MCF 10A (cell line): Measurements from ENCODE around the gene CAMK2B. TPM values are rescaled to one million over a fixed set of nuclear protein-coding genes. Genes with fewer than 3 reads are reported as not detected.
A peak's percentile ranks its signal among the peaks of the same experiment; 100 is the strongest.

ENCODE experiments used
- BruUV-seq: library from RNA; stranded (reverse); fragments of 400-500 nt; replicated peaks from 2 replicates; lab custom pipeline; 2021; lab: Mats Ljungman, UMichigan
- CTCF ChIA-PET: fragments of 300-600 bp; sonication (Branson Sonifier 250); formaldehyde crosslinking; extraction: SDS; loops from one replicate; lab custom pipeline; 2021; ENCODE audit warnings: antibody characterized with exemption, inconsistent platforms; lab: Yijun Ruan, JAX
- POLR2A ChIA-PET: fragments of 300-600, 350-650 bp; sonication (Branson Sonifier 250); formaldehyde crosslinking; extraction: SDS; loops from one replicate; lab custom pipeline; 2020; ENCODE audit warnings: antibody characterized with exemption, inconsistent platforms; lab: Yijun Ruan, JAX
- DNase-seq: peaks from one replicate; pipeline ENCODE4 v3.0.0-alpha.2; 2018; ENCODE audit not compliant: unreplicated experiment
- H3K27ac Mint-ChIP-seq: one replicate; pipeline ENCODE4 v1.8.0; 2022; ENCODE audit warnings: mild to moderate bottlenecking, low read depth, mixed read lengths; ENCODE audit not compliant: unreplicated experiment
- H3K27me3 Mint-ChIP-seq: one replicate; pipeline ENCODE4 v1.8.0; 2022; ENCODE audit warnings: mixed read lengths; ENCODE audit not compliant: insufficient read depth, unreplicated experiment
- H3K36me3 Mint-ChIP-seq: one replicate; pipeline ENCODE4 v1.8.0; 2022; ENCODE audit warnings: mild to moderate bottlenecking, moderate library complexity, mixed read lengths; ENCODE audit not compliant: insufficient read depth, unreplicated experiment
- H3K4me1 Mint-ChIP-seq: one replicate; pipeline ENCODE4 v1.8.0; 2022; ENCODE audit warnings: mixed read lengths; ENCODE audit not compliant: insufficient read depth, unreplicated experiment
- H3K4me3 Mint-ChIP-seq: one replicate; pipeline ENCODE4 v1.8.0; 2022; ENCODE audit warnings: mild to moderate bottlenecking, moderate library complexity, mixed read lengths; ENCODE audit not compliant: unreplicated experiment
- H3K9me3 Mint-ChIP-seq: one replicate; pipeline ENCODE4 v1.8.0; 2022; ENCODE audit warnings: mixed read lengths; ENCODE audit not compliant: unreplicated experiment
- CTCF ChIP-seq: fragments of 200-600 bp; IDR thresholded peaks from one replicate; pipeline ENCODE4 v1.8.0; 2022; ENCODE audit warnings: antibody characterized with exemption, mild to moderate bottlenecking; ENCODE audit not compliant: unreplicated experiment
- intact Hi-C: fragments of 100-400 bp; cut with micrococcal nuclease; formaldehyde crosslinking; loops from 2 replicates; pipeline ENCODE4 v1.14.1; 2022
- total RNA-seq: library from RNA; stranded (reverse); gene quantifications from 2 replicates; pipeline ENCODE4 v1.2.3, GENCODE V29; 2022

The CAMK2B gene
- total RNA-seq, 1 experiment from 2014 or later = 1.8 TPM

GRCh38 chr7:44307301-44307900, 18.0 kb downstream of the CAMK2B start:
- CTCF ChIA-PET = interaction anchor here (0.9 to 1.4 kb wide), 3 partner anchors 42 to 67 kb away, joined by 3 to 6 read pairs (median 5); no protein-coding TSS in a partner anchor
- no peaks in the 10 kb centered on the region for H3K27me3 Mint-ChIP-seq

GRCh38 chr7:44306606-44307005, 18.8 kb downstream of the CAMK2B start:
- no TSS peak for BruUV-seq
- intact Hi-C loops = loop anchor here (1.0 kb wide), 1 partner anchor 65 kb away; no protein-coding TSS in a partner anchor
- ChIA-PET CTCF (no interaction called here), POLR2A (no interaction called here)
- DNase-seq = no peak
- no peak for TF ChIP-seq CTCF
- Mint-ChIP-seq H3K4me1 (peaks cover 10% of the 10 kb centered on the region), H3K36me3 (peaks cover 7% of the 10 kb centered on the region), H3K9me3 (no peaks in the 10 kb centered on the region), H3K27me3 (no peaks in the 10 kb centered on the region), H3K4me3 (no peak overlapping the region), H3K27ac (no peak overlapping the region)

More at GRCh38 chr7:44307301-44307900, 18.0 kb downstream of the CAMK2B start:
- Mint-ChIP-seq H3K4me3 (no peak overlapping the region), H3K4me1 (peaks cover 10% of the 10 kb centered on the region), H3K27ac (peak overlapping the region; percentile 64), H3K9me3 (no peaks in the 10 kb centered on the region), H3K36me3 (peaks cover 7% of the 10 kb centered on the region)
- peak; percentile 29 for TF ChIP-seq CTCF
- no TSS peak for BruUV-seq
- peak; percentile 76 for DNase-seq
- intact Hi-C loops = loop anchor here (1.0 kb wide), 1 partner anchor 66 kb away; no protein-coding TSS in a partner anchor
- POLR2A ChIA-PET = interaction anchor here (1.2 kb wide), 1 partner anchor 12 kb away, joined by 4 read pairs; no protein-coding TSS in a partner anchor

- ChIA-PET POLR2A (no interaction called here), CTCF (no interaction called here)
- no TSS peak for BruUV-seq
- Mint-ChIP-seq H3K4me1 (peaks cover 10% of the 10 kb centered on the region), H3K36me3 (peaks cover 7% of the 10 kb centered on the region), H3K27me3 (no peaks in the 10 kb centered on the region), H3K4me3 (no peak overlapping the region), H3K27ac (no peak overlapping the region), H3K9me3 (no peaks in the 10 kb centered on the region)
- intact Hi-C loops = no loop called here
- DNase-seq = peak; percentile 13
- no peak for TF ChIP-seq CTCF
These were observed 19.6 kb downstream of the CAMK2B start for GRCh38 chr7:44305564-44306507.
